H1 (cell line): ENCODE measurements around the gene COPZ2. TPM values are rescaled to one million over a fixed set of nuclear protein-coding genes. Genes with fewer than 3 reads are reported as not detected.
"Not testable (repeated sequence)": the region's sequence is repeated elsewhere in the genome, so short reads cannot be mapped to it uniquely, and the experiment has no call there.

Experiments used
- CTCF ChIA-PET: fragments of 300-600 bp; sonication (Branson Sonifier 250); formaldehyde crosslinking; loops from one replicate; lab custom pipeline; 2021; ENCODE audit not compliant: partially characterized antibody; lab: Charles Lee
- POLR2A ChIA-PET: fragments of 300-600 bp; sonication (Branson Sonifier 250); formaldehyde crosslinking; loops from one replicate; lab custom pipeline; 2021; ENCODE audit warnings: inconsistent platforms; ENCODE audit not compliant: partially characterized antibody; lab: Charles Lee
- DNase-seq, 2 experiments: peaks; one replicate each; pipeline versions ENCODE4 v3.0.0 to v3.0.0-alpha.2; 2010 to 2022; ENCODE audit warnings: low spot score in 2 of 2, low read depth in 1 of 2, mixed read lengths in 1 of 2
- FAIRE-seq: peaks from 2 replicates; lab custom pipeline; 2011; peaks lifted over from hg19 to GRCh38; lab: Jason Lieb, UNC
- H2AFZ ChIP-seq: 2 replicates; pipeline ENCODE4 v1.8.1; 2012; ENCODE audit warnings: low read length, inconsistent platforms
- H2AK5ac ChIP-seq: 2 replicates; pipeline ENCODE4 v1.6.1; 2013; ENCODE audit warnings: low read depth, low read length
- H2BK120ac ChIP-seq: replicated peaks from 2 replicates; pipeline ENCODE3; 2013; ENCODE audit warnings: low read depth, low read length, inconsistent platforms
- H2BK12ac ChIP-seq: 2 replicates; pipeline ENCODE4 v1.6.1; 2013; ENCODE audit warnings: low read depth, low read length
- H2BK15ac ChIP-seq: 2 replicates; pipeline ENCODE4 v1.6.1; 2013; ENCODE audit warnings: low read length
- H2BK20ac ChIP-seq: 2 replicates; pipeline ENCODE4 v1.6.1; 2013; ENCODE audit warnings: low read length
- H2BK5ac ChIP-seq: 2 replicates; pipeline ENCODE4 v1.6.1; 2013; ENCODE audit warnings: low read depth, low read length
- H3K14ac ChIP-seq: 2 replicates; pipeline ENCODE4 v1.6.1; 2013; ENCODE audit warnings: inconsistent platforms; ENCODE audit not compliant: insufficient read length
- H3K18ac ChIP-seq: 2 replicates; pipeline ENCODE4 v1.6.1; 2013; ENCODE audit warnings: low read length; ENCODE audit errors: extremely low read depth
- H3K23ac ChIP-seq: 2 replicates; pipeline ENCODE4 v1.6.1; 2013; ENCODE audit warnings: inconsistent platforms; ENCODE audit not compliant: insufficient read length
- H3K23me2 ChIP-seq: 2 replicates; pipeline ENCODE4 v1.6.1; 2013; ENCODE audit warnings: low read depth, low read length
- H3K27ac ChIP-seq: 2 replicates; pipeline ENCODE4 v1.6.1; 2011; ENCODE audit warnings: low read depth, low read length, inconsistent platforms
- H3K27me3 ChIP-seq, 4 experiments: replicated peaks in 1 of 4; 1 replicate in 1 of 4; 2 replicates in 3 of 4; pipeline versions ENCODE4 v1.6.1 to v1.8.1; 2011 to 2013; ENCODE audit warnings: low read length in 3 of 4, mild to moderate bottlenecking in 3 of 4, inconsistent platforms in 2 of 4, mixed read lengths in 2 of 4, moderate library complexity in 1 of 4; ENCODE audit not compliant: control insufficient read depth in 3 of 4, insufficient read depth in 3 of 4; ENCODE audit errors: extremely low read depth in 1 of 4
- H3K36me3 ChIP-seq, 4 experiments: 2 replicates each; pipeline versions ENCODE4 v1.6.1 to v1.8.1; 2011 to 2013; ENCODE audit warnings: mild to moderate bottlenecking in 4 of 4, low read length in 3 of 4, moderate library complexity in 2 of 4, control low read depth in 1 of 4, inconsistent platforms in 1 of 4; ENCODE audit not compliant: insufficient read depth in 4 of 4, control insufficient read depth in 2 of 4
- H3K4ac ChIP-seq: replicated peaks from 2 replicates; pipeline ENCODE3; 2013; ENCODE audit warnings: low read length, low read depth, mixed read lengths, inconsistent platforms; ENCODE audit not compliant: insufficient read length
- H3K4me1 ChIP-seq, 4 experiments: replicated peaks in 1 of 4; 1 replicate in 1 of 4; 2 replicates in 3 of 4; pipeline versions ENCODE4 v1.6.1 to v1.8.1; 2011 to 2013; ENCODE audit warnings: low read length in 3 of 4, inconsistent platforms in 2 of 4, mixed read lengths in 1 of 4; ENCODE audit not compliant: insufficient read depth in 4 of 4, control insufficient read depth in 3 of 4
- H3K4me2 ChIP-seq, 2 experiments: 2 replicates each; pipeline versions ENCODE4 v1.6.1 to v1.8.1; 2011 to 2013; ENCODE audit warnings: low read depth in 2 of 2, low read length in 2 of 2, control low read depth in 1 of 2, inconsistent platforms in 1 of 2, mild to moderate bottlenecking in 1 of 2; ENCODE audit not compliant: insufficient read depth in 1 of 2
- H3K4me3 ChIP-seq, 4 experiments: fragments of 200-600, 300-600 bp in 1 of 4; sonication (generic), shearing (Covaris generic), sonication (Bioruptor Twin) in 1 of 4; 2 replicates each; pipeline versions ENCODE4 v1.5.1 to v1.8.1; 2011 to 2016; ENCODE audit warnings: low read length in 4 of 4, low read depth in 3 of 4, control low read depth in 2 of 4, inconsistent platforms in 2 of 4, mild to moderate bottlenecking in 2 of 4, mixed read lengths in 1 of 4, moderate library complexity in 1 of 4; ENCODE audit not compliant: insufficient read depth in 2 of 4; ENCODE audit errors: extremely low read depth in 1 of 4
- H3K56ac ChIP-seq: replicated peaks from 2 replicates; pipeline ENCODE3; 2013; ENCODE audit warnings: low read depth, mild to moderate bottlenecking, mixed read lengths, low read length, inconsistent platforms; ENCODE audit not compliant: insufficient read length
- H3K79me1 ChIP-seq: 2 replicates; pipeline ENCODE4 v1.6.1; 2013; ENCODE audit warnings: low read depth, low read length, control low read depth
- H3K79me2 ChIP-seq, 2 experiments: 2 replicates each; pipeline versions ENCODE4 v1.6.1 to v1.8.1; 2012 to 2013; ENCODE audit warnings: low read length in 2 of 2, mild to moderate bottlenecking in 2 of 2, inconsistent platforms in 1 of 2; ENCODE audit not compliant: insufficient read depth in 2 of 2, control insufficient read depth in 1 of 2
- H3K9ac ChIP-seq, 4 experiments: replicated peaks in 1 of 4; 1 replicate in 1 of 4; 2 replicates in 3 of 4; pipeline versions ENCODE4 v1.6.1 to v1.8.1; 2011 to 2013; ENCODE audit warnings: low read depth in 3 of 4, low read length in 3 of 4, control low read depth in 2 of 4, mild to moderate bottlenecking in 2 of 4, moderate library complexity in 2 of 4, inconsistent platforms in 1 of 4; ENCODE audit errors: extremely low read depth in 1 of 4
- H3K9me3 ChIP-seq, 2 experiments: 2 replicates each; pipeline versions ENCODE4 v1.6.1 to v1.8.1; 2012 to 2013; ENCODE audit warnings: mild to moderate bottlenecking in 2 of 2, moderate library complexity in 2 of 2, control low read depth in 1 of 2, inconsistent platforms in 1 of 2, low read depth in 1 of 2, low read length in 1 of 2, mixed read lengths in 1 of 2; ENCODE audit not compliant: insufficient read depth in 2 of 2
- H4K20me1 ChIP-seq, 2 experiments: replicated peaks in 1 of 2; 2 replicates each; pipeline versions ENCODE3 to v1.8.1; 2011 to 2013; ENCODE audit warnings: inconsistent platforms in 2 of 2, low read length in 2 of 2, mild to moderate bottlenecking in 1 of 2; ENCODE audit not compliant: insufficient read depth in 2 of 2, control insufficient read depth in 1 of 2
- H4K5ac ChIP-seq: 2 replicates; pipeline ENCODE4 v1.6.1; 2013; ENCODE audit warnings: low read length, low read depth, mixed read lengths, inconsistent platforms; ENCODE audit not compliant: insufficient read length
- H4K8ac ChIP-seq: 2 replicates; pipeline ENCODE4 v1.8.0; 2013; ENCODE audit warnings: mild to moderate bottlenecking, moderate library complexity, low read length, inconsistent platforms; ENCODE audit not compliant: insufficient read depth; ENCODE audit errors: extremely low read depth
- H4K91ac ChIP-seq: replicated peaks from 2 replicates; pipeline ENCODE3; 2013; ENCODE audit warnings: low read length, mixed read lengths, inconsistent platforms; ENCODE audit not compliant: insufficient read length
- RAD21 ChIP-seq, 2 experiments: IDR thresholded peaks in 1 of 2; conservative IDR thresholded peaks in 1 of 2; 2 replicates each; pipeline ENCODE4 v1.6.1; 2011; ENCODE audit warnings: low read depth in 2 of 2, low read length in 2 of 2, improper control_type of control experiment in 1 of 2, inconsistent platforms in 1 of 2, mild to moderate bottlenecking in 1 of 2, moderate library complexity in 1 of 2
- WGBS, 2 experiments: shearing (Covaris generic) in 1 of 2; methylation state at CpG; one replicate each; pipeline versions ENCODE4 v1.1.6 to v1.1.7; 2013 to 2015; ENCODE audit warnings: low lambda C conversion rate in 2 of 2, mixed read lengths in 2 of 2, inconsistent platforms in 1 of 2, low coverage in 1 of 2, missing lambda C conversion rate in 1 of 2; ENCODE audit not compliant: insufficient replicate concordance in 2 of 2, insufficient coverage in 1 of 2, insufficient read length in 1 of 2; ENCODE audit errors: extremely low coverage in 1 of 2, missing lambda C conversion rate in 1 of 2; 5-methylcytosine and 5-hydroxymethylcytosine counted together
- polyA plus RNA-seq, 7 experiments: library from polyadenylated mRNA; depleted of rRNA in 3 of 7; stranded (reverse) in 5 of 7; unstranded in 2 of 7; fragments of >200 nt in 5 of 7; fragments of 200-250 nt in 2 of 7; gene quantifications; 1 replicate in 5 of 7; 2 replicates in 1 of 7; 4 replicates in 1 of 7; pipeline versions ENCODE4 v1.2.1 to v1.2.3, GENCODE V29; 2011 to 2013; ENCODE audit warnings: missing spikeins in 2 of 7, mixed read lengths in 2 of 7
- total RNA-seq: library from RNA; stranded (reverse); fragmentation: NEBNext Ultra II Directional; extraction: Animal tissue kit (Norgen Biotek cat#: 25700); gene quantifications from 2 replicates; pipeline ENCODE4 v1.2.1, GENCODE V29; 2021
- TF ChIP-seq, protein P1 (sequence below), 3 experiments: IDR thresholded peaks; 1 replicate in 2 of 3; 2 replicates in 1 of 3; pipeline versions ENCODE4 v1.5.1 to v1.6.1; 2011; ENCODE audit warnings: low read length in 3 of 3, mild to moderate bottlenecking in 3 of 3, inconsistent platforms in 2 of 3, low read depth in 1 of 3, moderate library complexity in 1 of 3; ENCODE audit not compliant: insufficient read depth in 1 of 3; ENCODE audit errors: control extremely low read depth in 1 of 3

The COPZ2 gene
- total and polyA plus RNA-seq, 2 of the 8 experiments (the other 6 are each of a cell fraction or from before 2014, with no cell fraction given) = 0.24 TPM; not detected in 1

DNA sequence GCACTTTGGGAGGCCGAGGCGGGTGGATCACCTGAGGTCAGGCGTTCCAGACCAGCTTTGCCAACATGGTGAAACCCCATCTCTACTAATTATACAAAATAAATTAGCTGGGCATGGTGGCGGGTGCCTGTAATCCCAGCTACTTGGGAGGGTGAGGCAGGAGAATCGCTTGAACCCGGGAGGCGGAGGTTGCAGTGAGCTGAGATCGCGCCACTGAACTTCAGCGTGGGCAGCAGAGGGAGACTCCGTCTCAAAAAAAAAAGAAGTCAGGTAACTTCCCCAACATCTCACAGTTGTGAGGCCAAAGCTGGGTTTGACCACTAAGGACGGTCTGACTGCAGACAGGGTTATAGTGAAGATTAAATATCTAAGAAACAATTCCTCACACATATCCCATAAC, 2.9 kb downstream of the COPZ2 start:
- not testable (repeated sequence) for H4K20me1 ChIP-seq
- TF ChIP-seq, protein P1, sequence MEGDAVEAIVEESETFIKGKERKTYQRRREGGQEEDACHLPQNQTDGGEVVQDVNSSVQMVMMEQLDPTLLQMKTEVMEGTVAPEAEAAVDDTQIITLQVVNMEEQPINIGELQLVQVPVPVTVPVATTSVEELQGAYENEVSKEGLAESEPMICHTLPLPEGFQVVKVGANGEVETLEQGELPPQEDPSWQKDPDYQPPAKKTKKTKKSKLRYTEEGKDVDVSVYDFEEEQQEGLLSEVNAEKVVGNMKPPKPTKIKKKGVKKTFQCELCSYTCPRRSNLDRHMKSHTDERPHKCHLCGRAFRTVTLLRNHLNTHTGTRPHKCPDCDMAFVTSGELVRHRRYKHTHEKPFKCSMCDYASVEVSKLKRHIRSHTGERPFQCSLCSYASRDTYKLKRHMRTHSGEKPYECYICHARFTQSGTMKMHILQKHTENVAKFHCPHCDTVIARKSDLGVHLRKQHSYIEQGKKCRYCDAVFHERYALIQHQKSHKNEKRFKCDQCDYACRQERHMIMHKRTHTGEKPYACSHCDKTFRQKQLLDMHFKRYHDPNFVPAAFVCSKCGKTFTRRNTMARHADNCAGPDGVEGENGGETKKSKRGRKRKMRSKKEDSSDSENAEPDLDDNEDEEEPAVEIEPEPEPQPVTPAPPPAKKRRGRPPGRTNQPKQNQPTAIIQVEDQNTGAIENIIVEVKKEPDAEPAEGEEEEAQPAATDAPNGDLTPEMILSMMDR (IDR thresholded peaks at IDR 0.05; ENCODE audit: control extremely low read depth in 1 of 3, insufficient read depth in 1 of 3, low read depth in 1 of 3, low read length in 3 of 3) = 0 out of 4 replicates have a peak, but pooled peaks of 1 of the 3 experiments have one; percentile 9
- peak; percentile 12 to 23; a peak in 1 of 4 replicates for TF ChIP-seq RAD21 (IDR thresholded peaks at IDR 0.05 in 1 of 2, conservative IDR thresholded peaks at IDR 0.05 in 1 of 2; ENCODE audit: low read depth in 2 of 2, low read length in 2 of 2)
- TF ChIP-seq, all 59 proteins: peak for 2; not testable (repeated sequence) for 57
- ChIA-PET CTCF (interaction anchor here (0.6 to 6.5 kb wide), 14 partner anchors 7 to 365 kb away, joined by 3 to 56 read pairs (median 7); partner anchors contain the start of genes CDK5RAP3 and NFE2L1), POLR2A (interaction anchor here (0.6 to 28.1 kb wide), 4 partner anchors 9 to 96 kb away, joined by 3 to 1227 read pairs (median 6); partner anchors contain the start of gene NFE2L1)
- not testable (repeated sequence) for H2BK15ac ChIP-seq, H2BK120ac ChIP-seq, H2AFZ ChIP-seq, H2AK5ac ChIP-seq, H3K4me3 ChIP-seq, H3K4me1 ChIP-seq, H3K27ac ChIP-seq, DNase-seq, H4K8ac ChIP-seq, H3K18ac ChIP-seq, FAIRE-seq, H3K9ac ChIP-seq, H3K23ac ChIP-seq, H3K36me3 ChIP-seq, H3K4ac ChIP-seq, H3K23me2 ChIP-seq, H3K4me2 ChIP-seq, H3K14ac ChIP-seq, H3K79me1 ChIP-seq, H3K56ac ChIP-seq, H4K5ac ChIP-seq, H4K91ac ChIP-seq, H3K79me2 ChIP-seq, H3K9me3 ChIP-seq, H2BK12ac ChIP-seq, H2BK5ac ChIP-seq, H2BK20ac ChIP-seq
- peaks cover 6 to 27% (median 20%) of the 10 kb centered on the region in 4 experiments for H3K27me3 ChIP-seq
- WGBS, 2 experiments = 88% methylated on average over 12 of the region's 12 CpGs; no CpG with 5 or more reads in 1 of the 2 experiments
